Nephron progenitor cell (in vitro differentiated cells): ENCODE data around the gene INPP5J.

Experiments used
- DNase-seq: peaks from one replicate; pipeline ENCODE4 v3.0.0; 2021
- H3K27ac Mint-ChIP-seq: 2 replicates; pipeline ENCODE4 v1.8.0; 2021; ENCODE audit warnings: mild to moderate bottlenecking, moderate library complexity, mixed read lengths
- H3K27me3 Mint-ChIP-seq: 2 replicates; pipeline ENCODE4 v1.8.0; 2021; ENCODE audit warnings: mild to moderate bottlenecking, low read depth, mixed read lengths; ENCODE audit not compliant: poor library complexity
- H3K36me3 Mint-ChIP-seq: 2 replicates; pipeline ENCODE4 v1.8.0; 2021; ENCODE audit warnings: low read depth, mixed read lengths
- H3K4me1 Mint-ChIP-seq: 2 replicates; pipeline ENCODE4 v1.8.0; 2021; ENCODE audit warnings: mixed read lengths
- H3K4me3 Mint-ChIP-seq: 2 replicates; pipeline ENCODE4 v1.8.0; 2021; ENCODE audit warnings: mild to moderate bottlenecking, moderate library complexity, mixed read lengths
- H3K9me3 Mint-ChIP-seq: 2 replicates; pipeline ENCODE4 v1.8.0; 2021; ENCODE audit warnings: mild to moderate bottlenecking, moderate library complexity, mixed read lengths
- CTCF ChIP-seq: fragments of 200-600 bp; sonication (generic); IDR thresholded peaks from 2 replicates; pipeline ENCODE4 v1.5.0; 2021; ENCODE audit warnings: antibody characterized with exemption

Gene INPP5J

GRCh38 chr22:31134688-31135087 is 11.9 kb downstream of the INPP5J start:
- H3K36me3 Mint-ChIP-seq, result peaks cover 4% of the 10 kb centered on the region
- peaks cover 8% of the 10 kb centered on the region for H3K27me3 Mint-ChIP-seq
- peaks cover 22% of the 10 kb centered on the region for H3K4me1 Mint-ChIP-seq
- H3K9me3 Mint-ChIP-seq, result no peaks in the 10 kb centered on the region
- H3K27ac Mint-ChIP-seq, result no peak overlapping the region
- no peak for DNase-seq
- TF ChIP-seq CTCF, result no peak
- no peak overlapping the region for H3K4me3 Mint-ChIP-seq

DNA sequence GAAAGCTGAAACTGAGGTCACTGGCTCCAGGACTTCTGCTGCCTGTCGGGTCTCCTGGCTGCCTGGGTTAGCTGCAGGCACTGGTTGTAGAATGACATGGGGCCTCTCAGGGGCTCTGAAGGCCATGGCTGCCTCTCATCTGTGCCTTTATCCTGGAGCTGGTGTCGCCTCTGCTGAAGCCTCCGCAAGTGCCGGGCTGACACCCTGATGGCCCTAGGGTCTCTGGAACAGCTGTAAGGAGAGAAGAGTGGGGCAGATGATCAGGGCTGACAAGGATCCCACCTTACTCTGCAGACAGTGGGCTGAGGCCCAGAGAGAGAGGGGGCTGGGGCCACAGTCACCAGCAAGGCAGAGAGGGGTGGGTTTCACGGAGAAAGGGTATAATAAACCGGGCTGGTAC is 12.9 kb downstream of the INPP5J start:
- H3K36me3 Mint-ChIP-seq, result peaks cover 4% of the 10 kb centered on the region
- DNase-seq, result no peak
- H3K4me3 Mint-ChIP-seq, result no peak overlapping the region
- peak overlapping the region; percentile 66 for H3K27ac Mint-ChIP-seq
- no peaks in the 10 kb centered on the region for H3K9me3 Mint-ChIP-seq
- H3K27me3 Mint-ChIP-seq, result peaks cover 8% of the 10 kb centered on the region
- peaks cover 30% of the 10 kb centered on the region for H3K4me1 Mint-ChIP-seq
- TF ChIP-seq CTCF, result no peak

GRCh38 chr22:31136155-31136554 is 13.4 kb downstream of the INPP5J start:
- H3K27me3 Mint-ChIP-seq, result peaks cover 8% of the 10 kb centered on the region
- DNase-seq, result no peak
- no peak for TF ChIP-seq CTCF
- no peaks in the 10 kb centered on the region for H3K9me3 Mint-ChIP-seq
- H3K4me1 Mint-ChIP-seq, result peaks cover 30% of the 10 kb centered on the region
- H3K36me3 Mint-ChIP-seq, result peaks cover 4% of the 10 kb centered on the region
- no peak overlapping the region for H3K27ac Mint-ChIP-seq
- no peak overlapping the region for H3K4me3 Mint-ChIP-seq

DNA sequence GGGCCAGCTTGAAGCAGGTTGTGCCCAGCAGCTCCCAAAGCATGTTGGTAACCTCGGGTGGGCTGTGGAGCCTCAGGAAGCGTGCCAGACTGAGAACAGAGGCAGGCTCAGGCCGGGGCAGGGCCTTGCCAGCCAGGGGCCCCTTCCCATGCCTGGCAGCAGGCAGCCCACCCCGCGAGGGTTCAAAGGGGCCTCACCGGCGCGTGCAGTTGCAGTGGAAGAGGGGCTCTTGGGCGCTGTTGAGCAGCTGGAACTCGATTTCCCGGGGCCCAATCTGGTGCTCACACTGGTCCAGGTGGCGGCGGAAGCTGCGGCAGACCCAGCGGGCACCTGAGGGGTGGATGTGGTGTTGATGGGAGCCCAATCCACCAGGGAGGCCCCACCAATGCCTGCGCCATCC is 13.9 kb downstream of the INPP5J start:
- Mint-ChIP-seq H3K27ac (no peak overlapping the region), H3K36me3 (peaks cover 4% of the 10 kb centered on the region), H3K9me3 (no peaks in the 10 kb centered on the region), H3K4me1 (peaks cover 28% of the 10 kb centered on the region), H3K27me3 (peaks cover 8% of the 10 kb centered on the region), H3K4me3 (no peak overlapping the region)
- no peak for TF ChIP-seq CTCF
- no peak for DNase-seq

GRCh38 chr22:31137721-31138120 is 15.0 kb downstream of the INPP5J start:
- no peaks in the 10 kb centered on the region for H3K9me3 Mint-ChIP-seq
- H3K27me3 Mint-ChIP-seq, result peaks cover 8% of the 10 kb centered on the region
- H3K36me3 Mint-ChIP-seq, result peaks cover 4% of the 10 kb centered on the region
- TF ChIP-seq CTCF, result no peak
- no peak overlapping the region for H3K4me3 Mint-ChIP-seq
- DNase-seq, result no peak
- peaks cover 22% of the 10 kb centered on the region for H3K4me1 Mint-ChIP-seq
- no peak overlapping the region for H3K27ac Mint-ChIP-seq

DNA sequence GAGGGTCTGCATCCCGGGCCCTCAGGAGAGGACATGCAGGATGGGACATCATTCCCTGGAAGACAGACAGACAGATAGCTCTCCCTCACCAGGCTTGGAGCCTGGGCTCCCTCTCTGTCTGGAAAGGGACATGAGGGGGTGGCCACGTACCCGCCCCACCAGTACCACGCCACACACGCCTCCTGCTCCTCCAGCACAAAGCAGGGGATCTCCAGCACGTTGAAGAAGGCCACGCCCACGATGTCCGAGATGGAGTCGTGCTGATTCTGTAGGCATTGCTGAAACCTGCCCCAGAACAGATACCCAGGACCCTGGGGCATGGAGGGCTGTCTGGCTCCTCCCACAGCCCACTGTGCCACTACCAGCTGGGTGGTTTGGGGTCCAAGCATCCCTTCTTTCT is 15.4 kb downstream of the INPP5J start:
- DNase-seq, result no peak
- peaks cover 22% of the 10 kb centered on the region for H3K4me1 Mint-ChIP-seq
- no peak for TF ChIP-seq CTCF
- no peaks in the 10 kb centered on the region for H3K9me3 Mint-ChIP-seq
- no peak overlapping the region for H3K27ac Mint-ChIP-seq
- H3K36me3 Mint-ChIP-seq, result peaks cover 4% of the 10 kb centered on the region
- no peak overlapping the region for H3K4me3 Mint-ChIP-seq
- peaks cover 12% of the 10 kb centered on the region for H3K27me3 Mint-ChIP-seq
